HFF-Myc (cell line): ENCODE measurements around the gene CDC42EP4.
"Not testable (repeated sequence)": the region's sequence is repeated elsewhere in the genome, so short reads cannot be mapped to it uniquely, and the experiment has no call there.

Source experiments
- DNase-seq: peaks from one replicate; pipeline ENCODE4 v3.0.0-alpha.2; 2011; ENCODE audit warnings: low read depth; ENCODE audit errors: extremely low read depth
- H3K4me3 ChIP-seq: replicated peaks from 2 replicates; pipeline ENCODE4 v1.5.1; 2011; ENCODE audit warnings: low read depth, mild to moderate bottlenecking, control low read depth, low read length
- TF ChIP-seq, protein P1 (sequence below): IDR thresholded peaks from 2 replicates; pipeline ENCODE4 v1.5.1; 2012; ENCODE audit warnings: mild to moderate bottlenecking, low read depth, low read length, control low read depth; ENCODE audit errors: missing control alignments

The CDC42EP4 gene

DNA sequence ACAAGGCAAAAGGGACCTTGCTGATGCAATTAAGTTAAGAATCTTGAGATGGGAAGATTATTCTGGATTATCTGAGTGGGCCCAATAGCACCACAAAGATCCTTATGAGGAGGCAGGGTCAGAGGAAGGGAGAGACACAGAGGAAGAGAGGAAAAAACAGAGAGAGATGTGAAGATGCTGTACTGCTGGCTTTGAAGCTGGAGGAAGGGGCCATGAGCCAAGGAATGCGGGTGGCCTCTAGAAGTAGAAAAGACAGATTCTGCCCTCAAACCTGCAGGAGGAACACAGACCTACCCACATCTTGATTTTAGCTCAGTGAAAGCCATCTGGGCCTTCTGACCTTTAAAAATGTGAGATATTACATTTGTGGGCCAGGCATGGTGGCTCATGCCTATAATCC lies 42.0 kb downstream of the CDC42EP4 start:
- TF ChIP-seq, protein P1, sequence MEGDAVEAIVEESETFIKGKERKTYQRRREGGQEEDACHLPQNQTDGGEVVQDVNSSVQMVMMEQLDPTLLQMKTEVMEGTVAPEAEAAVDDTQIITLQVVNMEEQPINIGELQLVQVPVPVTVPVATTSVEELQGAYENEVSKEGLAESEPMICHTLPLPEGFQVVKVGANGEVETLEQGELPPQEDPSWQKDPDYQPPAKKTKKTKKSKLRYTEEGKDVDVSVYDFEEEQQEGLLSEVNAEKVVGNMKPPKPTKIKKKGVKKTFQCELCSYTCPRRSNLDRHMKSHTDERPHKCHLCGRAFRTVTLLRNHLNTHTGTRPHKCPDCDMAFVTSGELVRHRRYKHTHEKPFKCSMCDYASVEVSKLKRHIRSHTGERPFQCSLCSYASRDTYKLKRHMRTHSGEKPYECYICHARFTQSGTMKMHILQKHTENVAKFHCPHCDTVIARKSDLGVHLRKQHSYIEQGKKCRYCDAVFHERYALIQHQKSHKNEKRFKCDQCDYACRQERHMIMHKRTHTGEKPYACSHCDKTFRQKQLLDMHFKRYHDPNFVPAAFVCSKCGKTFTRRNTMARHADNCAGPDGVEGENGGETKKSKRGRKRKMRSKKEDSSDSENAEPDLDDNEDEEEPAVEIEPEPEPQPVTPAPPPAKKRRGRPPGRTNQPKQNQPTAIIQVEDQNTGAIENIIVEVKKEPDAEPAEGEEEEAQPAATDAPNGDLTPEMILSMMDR: no peak
- DNase-seq: no peak
- no peak overlapping the region for H3K4me3 ChIP-seq

DNA sequence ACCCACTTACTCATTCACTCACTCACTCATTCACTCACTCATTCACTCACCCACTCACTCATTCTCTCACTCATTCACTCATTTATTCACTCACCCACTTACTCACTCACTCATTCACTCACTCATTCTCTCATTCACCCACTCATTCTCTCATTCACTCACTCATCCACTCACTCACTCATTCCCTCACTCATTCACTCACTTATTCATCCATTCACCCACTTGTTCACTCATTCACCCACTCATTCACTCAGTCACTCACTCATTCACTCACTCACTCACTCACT lies 42.5 kb downstream of the CDC42EP4 start:
- DNase-seq: no peak
- TF ChIP-seq, protein P1: no peak
- H3K4me3 ChIP-seq: no peak overlapping the region

DNA sequence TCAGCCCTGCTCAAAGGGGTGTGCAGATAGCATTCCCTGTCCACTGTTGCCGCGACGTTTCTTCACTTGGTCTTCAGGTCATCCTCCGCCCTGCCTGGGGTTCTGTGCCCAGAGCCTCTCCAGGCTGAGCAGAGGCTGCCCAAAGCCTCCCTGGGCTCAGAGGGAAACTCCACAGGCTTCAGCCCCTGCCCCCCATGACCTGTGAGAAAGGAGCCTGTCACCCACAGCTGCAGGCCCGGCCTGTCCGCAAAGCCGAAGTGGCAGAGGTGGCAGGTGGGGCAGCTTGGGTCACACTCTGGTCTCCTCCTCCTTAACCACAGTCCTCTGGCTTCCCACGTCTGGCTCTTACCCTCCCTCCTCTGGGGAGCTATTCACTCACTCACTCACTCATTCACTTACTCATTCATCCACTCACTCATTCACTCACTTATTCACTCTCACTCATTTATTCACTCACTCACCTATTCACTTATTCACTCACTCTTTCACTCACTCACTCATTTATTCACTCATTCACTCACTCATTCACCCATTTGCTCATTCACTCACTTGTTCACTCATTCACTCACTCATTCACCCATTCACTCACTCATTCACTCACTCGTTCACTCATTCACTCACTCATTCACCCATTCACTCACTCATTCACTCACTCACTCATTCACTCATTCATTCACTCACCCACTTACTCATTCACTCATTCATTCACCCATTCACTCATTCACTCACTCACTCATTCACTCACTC lies 43.0 kb downstream of the CDC42EP4 start:
- TF ChIP-seq, protein P1: no peak
- H3K4me3 ChIP-seq: no peak overlapping the region
- no peak for DNase-seq

DNA sequence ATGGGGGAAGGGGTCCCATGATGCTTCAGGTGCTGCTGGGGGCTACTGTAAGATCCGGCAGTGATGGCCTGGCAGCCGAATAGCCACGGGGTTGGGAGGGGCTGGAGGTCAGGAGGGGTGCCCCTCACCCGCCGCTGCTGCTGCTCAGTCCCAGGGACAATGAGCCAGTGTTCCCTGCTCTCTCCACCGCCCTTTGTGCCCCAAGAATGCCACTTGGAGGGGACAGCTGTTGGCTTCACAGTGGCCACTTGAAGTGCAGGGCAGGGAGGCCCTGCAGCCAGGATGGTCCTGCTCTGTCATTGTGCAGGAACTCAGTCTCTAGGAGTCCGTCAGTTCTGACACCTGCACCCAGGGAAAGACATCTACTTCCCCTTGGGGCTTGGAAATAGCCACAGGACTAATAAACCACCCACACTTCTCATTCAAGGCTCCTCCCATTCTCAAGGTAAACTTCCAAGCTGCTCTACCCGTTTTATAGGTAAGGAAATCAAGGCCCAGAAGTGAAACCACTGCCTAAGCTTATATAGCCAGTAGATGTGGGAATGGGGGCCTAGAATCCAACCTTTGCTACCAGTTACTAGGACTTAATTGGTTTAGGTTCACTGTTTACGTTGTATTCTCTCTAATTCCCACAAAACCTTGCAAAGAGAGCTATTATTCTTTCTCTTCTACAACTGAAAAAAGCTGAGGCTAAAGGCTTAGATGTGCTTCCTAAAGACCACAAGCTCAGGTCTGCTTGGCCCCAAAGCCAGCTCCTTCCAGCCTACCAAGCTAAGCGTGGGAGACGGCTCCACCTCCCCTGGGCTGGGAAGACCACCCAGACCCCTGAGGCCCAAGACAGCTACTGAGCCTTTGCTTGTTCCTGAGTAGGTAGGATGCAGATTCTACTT lies 43.9 kb downstream of the CDC42EP4 start:
- TF ChIP-seq, protein P1: no peak
- DNase-seq: no peak
- H3K4me3 ChIP-seq: no peak overlapping the region

DNA sequence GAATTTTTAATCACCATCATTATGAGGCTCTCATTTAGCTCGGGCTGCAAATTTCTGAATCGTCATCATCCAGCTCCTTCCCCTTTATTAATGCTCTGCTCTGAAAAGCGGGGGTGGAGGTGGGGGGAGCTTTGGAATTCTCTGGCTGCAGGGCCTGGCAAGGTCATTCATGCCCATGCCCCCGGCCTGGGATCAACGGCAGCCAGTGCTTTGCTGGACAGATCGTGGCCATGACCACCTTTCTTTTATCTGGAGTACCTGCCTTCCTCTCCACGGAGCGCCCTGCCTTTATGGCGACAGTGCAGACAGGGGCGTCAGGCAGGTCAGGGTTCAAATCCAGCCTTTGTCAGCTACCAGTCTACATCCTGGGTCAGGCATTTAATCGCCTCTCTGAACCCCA lies 45.0 kb downstream of the CDC42EP4 start:
- no peak for DNase-seq
- no peak overlapping the region for H3K4me3 ChIP-seq
- TF ChIP-seq, protein P1: no peak

DNA sequence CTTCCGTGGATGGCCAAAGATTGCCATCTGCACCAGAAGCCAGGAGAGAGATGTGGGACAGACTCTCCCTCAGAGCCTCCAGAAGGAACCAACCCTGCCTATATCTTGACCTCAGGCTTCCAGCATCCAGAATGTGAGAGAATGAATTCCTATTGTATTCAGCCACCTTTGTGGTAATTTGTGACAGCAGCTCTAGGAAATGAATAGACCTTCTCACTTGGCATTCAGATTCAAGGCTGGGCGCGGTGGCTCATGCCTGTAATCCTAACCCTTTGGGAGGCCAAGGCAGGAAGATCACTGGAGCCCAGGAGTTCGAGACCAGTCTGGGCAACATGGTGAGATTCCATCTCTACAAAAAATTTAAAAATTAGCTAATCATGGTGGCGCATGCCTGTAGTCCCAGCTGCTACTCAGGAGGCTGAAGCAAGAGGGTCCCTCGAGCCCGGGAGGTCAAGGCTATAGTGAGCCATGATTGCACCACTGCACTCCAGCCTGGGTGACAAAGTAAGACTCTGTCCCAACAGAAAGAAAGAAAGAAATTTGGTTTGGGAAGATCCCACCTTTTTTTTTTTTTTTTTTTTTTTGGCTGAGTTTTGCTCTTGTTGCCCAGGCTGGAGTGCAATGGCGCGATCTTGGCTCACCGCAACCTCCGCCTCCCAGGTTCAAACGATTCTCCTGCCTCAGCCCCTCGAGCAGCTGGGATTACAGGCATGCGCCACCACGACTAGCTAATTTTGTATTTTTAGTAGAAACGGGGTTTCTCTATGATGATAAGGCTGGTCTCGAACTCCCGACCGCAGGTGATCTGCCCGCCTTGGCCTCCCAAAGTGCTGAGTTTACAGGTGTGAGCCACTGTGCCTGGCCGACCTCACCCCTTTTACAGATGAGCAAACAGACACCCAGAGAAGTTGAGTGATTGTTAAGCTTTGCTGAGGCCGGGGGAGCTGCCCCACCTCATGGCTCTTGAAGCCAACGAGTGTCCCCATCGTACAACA lies 45.9 kb downstream of the CDC42EP4 start:
- TF ChIP-seq, protein P1: no peak
- DNase-seq: no peak

DNA sequence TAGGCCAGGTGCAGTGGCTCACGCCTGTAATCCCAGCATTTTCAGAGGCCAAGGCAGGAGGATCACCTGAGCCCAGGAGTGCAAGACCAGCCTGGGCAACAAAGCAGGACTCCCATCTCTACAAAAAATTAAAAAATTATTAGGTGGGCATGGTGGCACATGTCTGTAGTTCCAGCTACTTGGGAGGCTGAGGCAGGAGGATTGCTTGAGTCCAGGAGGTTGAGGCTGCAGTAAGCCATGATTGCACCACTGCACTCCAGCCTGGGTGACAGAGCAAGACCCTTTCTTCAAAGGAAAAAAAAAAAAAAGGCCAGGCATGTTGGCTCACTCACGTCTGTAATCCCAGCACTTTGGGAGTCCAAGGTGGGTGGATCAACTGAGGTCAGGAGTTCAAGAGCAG lies 47.4 kb downstream of the CDC42EP4 start:
- not testable (repeated sequence) for H3K4me3 ChIP-seq, DNase-seq

More for the DNA sequence above, 45.9 kb downstream of the CDC42EP4 start:
- H3K4me3 ChIP-seq: no peak overlapping the region
